GM23248 (cell line): ENCODE data around the gene MACROD2. TPM values are rescaled to one million over a fixed set of nuclear protein-coding genes. Genes with fewer than 3 reads are reported as not detected.

Experiments
- DNase-seq: peaks from one replicate; pipeline ENCODE4 v3.0.0-alpha.2; 2015
- H2AFZ ChIP-seq: fragments of 200-600 bp; sonication (generic); 2 replicates; pipeline ENCODE4 v1.6.1; 2016; ENCODE audit warnings: antibody characterized with exemption
- H3F3A ChIP-seq: fragments of 200-600 bp; sonication (generic); 2 replicates; pipeline ENCODE4 v1.6.1; 2016; ENCODE audit warnings: mild to moderate bottlenecking, antibody characterized with exemption, mixed run types; ENCODE audit not compliant: insufficient read depth
- H3K27ac ChIP-seq: fragments of 200-600 bp; sonication (generic); 2 replicates; pipeline ENCODE4 v1.5.1; 2016; ENCODE audit warnings: mild to moderate bottlenecking
- H3K27me3 ChIP-seq: fragments of 200-600 bp; sonication (generic); replicated peaks from 2 replicates; pipeline ENCODE4 v1.6.1; 2016; ENCODE audit warnings: mild to moderate bottlenecking; ENCODE audit not compliant: insufficient read depth
- H3K36me3 ChIP-seq: fragments of 200-600 bp; sonication (generic); 2 replicates; pipeline ENCODE4 v1.6.1; 2016; ENCODE audit warnings: low read depth, mild to moderate bottlenecking
- H3K4me1 ChIP-seq: fragments of 200-600 bp; sonication (generic); 2 replicates; pipeline ENCODE4 v1.6.1; 2016; ENCODE audit warnings: mild to moderate bottlenecking; ENCODE audit not compliant: insufficient read depth
- H3K4me2 ChIP-seq: fragments of 200-600 bp; sonication (generic); one replicate; pipeline ENCODE4 v1.6.1; 2016; ENCODE audit warnings: mild to moderate bottlenecking; ENCODE audit not compliant: unreplicated experiment
- H3K4me3 ChIP-seq: fragments of 200-600 bp; sonication (generic); 2 replicates; pipeline ENCODE4 v1.5.1; 2016; ENCODE audit warnings: mild to moderate bottlenecking
- H3K79me2 ChIP-seq: fragments of 200-600 bp; sonication (generic); 2 replicates; pipeline ENCODE4 v1.6.1; 2016; ENCODE audit warnings: mild to moderate bottlenecking; ENCODE audit not compliant: insufficient read depth
- H3K9ac ChIP-seq: fragments of 200-600 bp; sonication (generic); 2 replicates; pipeline ENCODE4 v1.6.1; 2016; ENCODE audit warnings: mild to moderate bottlenecking
- H3K9me2 ChIP-seq: fragments of 200-600 bp; sonication (generic); 2 replicates; pipeline ENCODE4 v1.6.1; 2016; ENCODE audit warnings: mixed run types, mild to moderate bottlenecking, moderate library complexity; ENCODE audit not compliant: insufficient read depth
- H3K9me3 ChIP-seq: fragments of 200-600 bp; sonication (generic); one replicate; pipeline ENCODE4 v1.6.1; 2017; ENCODE audit warnings: low read depth
- H4K20me1 ChIP-seq: fragments of 200-600 bp; sonication (generic); 2 replicates; pipeline ENCODE4 v1.6.0; 2016; ENCODE audit not compliant: insufficient read depth
- EZH2 ChIP-seq: fragments of 200-600 bp; sonication (generic); IDR thresholded peaks from 2 replicates; pipeline ENCODE4 v1.6.1; 2018; ENCODE audit warnings: antibody characterized with exemption, mild to moderate bottlenecking; ENCODE audit not compliant: insufficient read depth, poor library complexity, severe bottlenecking
- EZH2phosphoT487 ChIP-seq: fragments of 200-600 bp; sonication (generic); IDR thresholded peaks from 2 replicates; pipeline ENCODE4 v1.6.1; 2018; ENCODE audit warnings: antibody characterized with exemption, moderate library complexity, mild to moderate bottlenecking, low read depth; ENCODE audit not compliant: insufficient read depth
- WGBS, 2 experiments: methylation state at CpG; one replicate each; pipeline ENCODE4 v1.1.6; 2015 to 2017; ENCODE audit warnings: low lambda C conversion rate in 2 of 2, low coverage in 1 of 2; ENCODE audit errors: missing lambda C conversion rate in 2 of 2; 5-methylcytosine and 5-hydroxymethylcytosine counted together
- in situ Hi-C: fragments of 300-500 bp; cut with MboI; formaldehyde crosslinking; loops from 2 replicates; pipeline ENCODE4 v1.15.0; 2020
- polyA plus RNA-seq: library from polyadenylated mRNA; unstranded; fragments of >200 nt; fragmentation: Nextera tagmentation; extraction: Ambion mirVana; gene quantifications from 2 replicates; pipeline ENCODE4 v1.2.1, GENCODE V29; 2016
- total RNA-seq: library from RNA; depleted of rRNA; stranded (reverse); fragments of >200 nt; shearing (Covaris generic); gene quantifications from 2 replicates; pipeline ENCODE4 v1.2.3, GENCODE V29; 2014

Gene MACROD2
- total and polyA plus RNA-seq, 2 experiments from 2014 or later = 1.1 to 3.1 TPM

DNA sequence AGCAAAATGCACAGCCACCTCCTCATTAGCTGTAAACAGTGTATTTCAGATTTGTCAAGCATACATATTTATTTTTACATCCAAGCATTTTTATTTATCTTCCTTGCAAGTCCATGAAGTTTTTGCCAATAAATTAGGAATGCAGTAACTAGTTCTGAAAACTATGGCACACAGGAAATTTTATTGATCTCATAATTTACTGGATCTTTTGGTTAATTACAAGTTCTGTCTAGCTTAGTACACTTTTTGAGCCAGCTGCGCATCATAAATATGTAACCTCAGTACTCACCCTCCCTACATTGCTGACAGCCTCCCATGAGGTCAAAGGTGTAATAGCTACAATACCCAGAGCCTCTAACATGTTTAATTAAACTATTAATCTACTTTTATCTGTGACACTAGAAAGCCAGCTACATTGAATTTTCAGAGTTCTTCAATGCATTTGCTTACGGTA, 1679.8 kb downstream of the MACROD2 start:
- Histone ChIP-seq H3K4me3 (no peak overlapping the region), H3K9me3 (no peaks in the 10 kb centered on the region), H3K27me3 (no peaks in the 10 kb centered on the region), H3K9me2 (no peaks in the 10 kb centered on the region), H3K4me1 (peaks cover 50% of the 10 kb centered on the region), H2AFZ (no peak overlapping the region), H3K27ac (no peak overlapping the region), H3K79me2 (no peaks in the 10 kb centered on the region), H3F3A (peaks cover 14% of the 10 kb centered on the region), H3K4me2 (no peak overlapping the region), H3K9ac (no peak overlapping the region), H4K20me1 (no peaks in the 10 kb centered on the region), H3K36me3 (no peaks in the 10 kb centered on the region)
- no peak for DNase-seq
- in situ Hi-C loops = no loop called here
- TF ChIP-seq EZH2 (no peak), EZH2phosphoT487 (no peak)
- 77 to 78% methylated on average over 2 of the region's 2 CpGs for WGBS, 2 experiments

DNA sequence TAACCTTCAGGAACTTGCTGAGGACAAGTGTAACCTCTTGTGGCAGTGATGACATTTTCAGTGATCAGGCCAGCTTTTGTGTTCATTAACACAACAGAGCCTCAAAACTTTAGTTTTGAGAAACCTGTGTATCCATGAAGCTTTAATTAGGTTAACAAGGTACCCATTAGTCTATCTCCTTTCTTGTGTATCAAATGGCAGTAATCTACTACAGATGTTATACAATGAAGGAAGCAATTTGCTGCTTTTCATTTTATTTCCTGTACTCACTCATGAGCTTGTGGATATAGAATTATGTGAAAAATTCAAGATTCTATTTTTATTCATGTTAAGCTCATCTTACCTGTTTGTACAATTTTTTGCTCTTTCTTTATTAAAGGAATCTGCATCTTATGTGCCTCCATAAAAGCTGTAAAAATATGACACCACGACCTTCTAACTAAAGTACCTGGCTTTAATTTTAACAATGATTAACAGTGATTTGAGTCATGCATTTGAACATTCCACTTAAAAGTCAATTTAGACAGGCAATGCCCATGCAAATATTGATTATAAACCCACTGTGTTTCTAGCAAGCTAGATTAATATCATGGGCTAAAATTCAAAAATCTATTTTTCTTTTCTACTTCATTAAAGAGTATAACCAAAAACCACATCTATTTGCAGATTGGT, 1680.6 kb downstream of the MACROD2 start:
- H3K36me3 ChIP-seq = no peaks in the 10 kb centered on the region
- H3F3A ChIP-seq = peaks cover 14% of the 10 kb centered on the region
- WGBS, 2 experiments = 45 to 58% methylated on average over 1 of the region's 1 CpG
- peaks cover 50% of the 10 kb centered on the region for H3K4me1 ChIP-seq
- no peak overlapping the region; the same call in 1 of the 2 replicates for H2AFZ ChIP-seq
- no peak overlapping the region for H3K4me3 ChIP-seq
- H3K27me3 ChIP-seq = no peaks in the 10 kb centered on the region
- TF ChIP-seq EZH2phosphoT487 = no peak
- no peak for TF ChIP-seq EZH2
- no peak overlapping the region for H3K27ac ChIP-seq
- no peak overlapping the region for H3K4me2 ChIP-seq
- H4K20me1 ChIP-seq = no peaks in the 10 kb centered on the region
- H3K79me2 ChIP-seq = no peaks in the 10 kb centered on the region
- no peak for DNase-seq
- in situ Hi-C loops = no loop called here
- H3K9ac ChIP-seq = no peak overlapping the region
- H3K9me2 ChIP-seq = no peaks in the 10 kb centered on the region
- H3K9me3 ChIP-seq = no peaks in the 10 kb centered on the region

DNA sequence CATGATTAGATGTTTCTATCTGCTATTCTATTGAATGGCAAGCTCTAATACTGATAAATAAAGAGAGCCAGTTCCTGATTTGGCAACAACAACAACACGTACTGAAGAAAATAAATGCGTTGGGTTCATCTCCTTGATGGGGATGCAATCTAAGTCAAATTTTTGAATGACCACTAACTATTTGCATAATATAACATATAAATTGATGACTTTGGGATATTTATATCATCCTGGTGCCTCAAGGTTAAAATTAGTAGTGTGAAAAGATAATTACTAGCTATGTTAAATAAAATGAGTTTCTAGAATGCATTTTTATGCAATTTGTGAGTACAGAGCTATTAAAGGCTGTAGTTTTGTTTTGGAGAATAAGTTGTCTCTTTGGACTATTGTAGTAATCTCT, 1681.5 kb downstream of the MACROD2 start:
- Histone ChIP-seq H3K9ac (no peak overlapping the region), H3K9me2 (no peaks in the 10 kb centered on the region), H3K4me3 (no peak overlapping the region), H3K27me3 (no peaks in the 10 kb centered on the region), H3K4me2 (no peak overlapping the region), H2AFZ (no peak overlapping the region), H3K4me1 (peaks cover 46% of the 10 kb centered on the region), H3K27ac (no peak overlapping the region), H3K79me2 (no peaks in the 10 kb centered on the region), H3K36me3 (no peaks in the 10 kb centered on the region), H3F3A (peaks cover 14% of the 10 kb centered on the region), H4K20me1 (no peaks in the 10 kb centered on the region), H3K9me3 (no peaks in the 10 kb centered on the region)
- no peak for TF ChIP-seq EZH2
- TF ChIP-seq EZH2phosphoT487 = no peak
- no peak for DNase-seq
- WGBS, 2 experiments = 82 to 84% methylated on average over 2 of the region's 2 CpGs
- in situ Hi-C loops = no loop called here

DNA sequence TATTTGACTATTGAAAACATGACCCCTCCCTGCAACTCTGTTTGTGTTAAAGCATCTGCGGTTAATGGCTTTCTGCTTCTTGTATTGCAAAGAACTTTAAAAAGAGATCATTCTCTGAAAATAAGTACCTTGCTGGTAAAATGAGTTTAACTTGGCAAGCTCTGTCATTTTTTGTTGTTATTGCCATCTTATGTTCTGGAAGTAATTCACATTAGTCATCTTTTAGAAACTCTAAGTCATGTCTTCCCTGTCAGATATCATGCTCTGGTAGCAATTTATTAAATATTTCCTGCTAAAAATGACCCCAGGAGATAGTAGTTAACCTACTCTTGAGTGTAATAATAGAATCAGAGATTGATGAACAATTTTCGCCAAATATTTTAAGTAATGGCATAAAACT, 1687.4 kb downstream of the MACROD2 start:
- 90 to 92% methylated on average over 2 of the region's 2 CpGs for WGBS, 2 experiments
- TF ChIP-seq EZH2 (no peak), EZH2phosphoT487 (no peak)
- no peak overlapping the region for H2AFZ ChIP-seq
- peak; percentile 2 for DNase-seq
- H3K4me2 ChIP-seq = no peak overlapping the region
- H3K9me2 ChIP-seq = no peaks in the 10 kb centered on the region
- no peaks in the 10 kb centered on the region for H3K36me3 ChIP-seq
- H4K20me1 ChIP-seq = no peaks in the 10 kb centered on the region
- no peak overlapping the region for H3K4me3 ChIP-seq
- no peaks in the 10 kb centered on the region for H3K27me3 ChIP-seq
- H3K9ac ChIP-seq = no peak overlapping the region
- in situ Hi-C loops = no loop called here
- no peaks in the 10 kb centered on the region for H3F3A ChIP-seq
- H3K27ac ChIP-seq = no peak overlapping the region
- no peaks in the 10 kb centered on the region for H3K79me2 ChIP-seq
- H3K9me3 ChIP-seq = no peaks in the 10 kb centered on the region
- H3K4me1 ChIP-seq = peaks cover 5% of the 10 kb centered on the region; the same call in 1 of the 2 replicates

DNA sequence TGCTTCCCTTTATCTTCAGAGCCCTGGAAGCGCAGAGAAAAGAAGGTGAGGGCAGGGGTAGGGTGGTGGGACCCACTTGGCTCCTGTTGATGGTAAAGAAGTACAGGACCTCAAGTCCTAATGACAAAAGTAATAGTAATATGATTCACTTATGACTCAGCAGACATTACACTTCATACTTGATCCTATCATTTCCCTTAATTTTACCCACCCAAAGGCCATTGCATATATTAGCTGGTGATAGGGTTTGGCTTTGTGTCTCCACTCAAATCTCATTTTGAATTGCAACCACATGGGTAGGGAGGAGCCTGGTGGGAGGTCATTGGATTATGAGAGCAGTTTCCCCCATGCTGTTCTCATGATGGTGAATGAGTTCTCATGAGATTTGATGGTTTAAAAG, 1697.3 kb downstream of the MACROD2 start:
- DNase-seq = peak; percentile 4
- in situ Hi-C loops = no loop called here
- TF ChIP-seq EZH2 (no peak), EZH2phosphoT487 (no peak)
- Histone ChIP-seq H3K4me2 (no peak overlapping the region), H3F3A (no peaks in the 10 kb centered on the region), H3K9me3 (no peaks in the 10 kb centered on the region), H3K36me3 (no peaks in the 10 kb centered on the region), H3K4me3 (no peak overlapping the region), H3K9ac (no peak overlapping the region), H3K79me2 (no peaks in the 10 kb centered on the region), H3K9me2 (no peaks in the 10 kb centered on the region), H3K4me1 (0 out of 2 replicates have a peak, but pooled peaks cover 3% of the 10 kb centered on the region), H4K20me1 (no peaks in the 10 kb centered on the region), H3K27me3 (no peaks in the 10 kb centered on the region), H3K27ac (no peak overlapping the region), H2AFZ (no peak overlapping the region)
- WGBS, 2 experiments = 80 to 91% methylated on average over 1 of the region's 1 CpG
